GM19467 (cell line): Measurements from ENCODE around the gene ZPBP.

Source experiments
- ATAC-seq: cut with Tn5 transposase; IDR thresholded peaks from one replicate; pipeline ENCODE4 v1.9.1; 2021; ENCODE audit warnings: mild to moderate bottlenecking, moderate library complexity; ENCODE audit not compliant: unreplicated experiment

Gene ZPBP, protein sequence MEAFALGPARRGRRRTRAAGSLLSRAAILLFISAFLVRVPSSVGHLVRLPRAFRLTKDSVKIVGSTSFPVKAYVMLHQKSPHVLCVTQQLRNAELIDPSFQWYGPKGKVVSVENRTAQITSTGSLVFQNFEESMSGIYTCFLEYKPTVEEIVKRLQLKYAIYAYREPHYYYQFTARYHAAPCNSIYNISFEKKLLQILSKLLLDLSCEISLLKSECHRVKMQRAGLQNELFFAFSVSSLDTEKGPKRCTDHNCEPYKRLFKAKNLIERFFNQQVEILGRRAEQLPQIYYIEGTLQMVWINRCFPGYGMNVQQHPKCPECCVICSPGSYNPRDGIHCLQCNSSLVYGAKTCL

DNA sequence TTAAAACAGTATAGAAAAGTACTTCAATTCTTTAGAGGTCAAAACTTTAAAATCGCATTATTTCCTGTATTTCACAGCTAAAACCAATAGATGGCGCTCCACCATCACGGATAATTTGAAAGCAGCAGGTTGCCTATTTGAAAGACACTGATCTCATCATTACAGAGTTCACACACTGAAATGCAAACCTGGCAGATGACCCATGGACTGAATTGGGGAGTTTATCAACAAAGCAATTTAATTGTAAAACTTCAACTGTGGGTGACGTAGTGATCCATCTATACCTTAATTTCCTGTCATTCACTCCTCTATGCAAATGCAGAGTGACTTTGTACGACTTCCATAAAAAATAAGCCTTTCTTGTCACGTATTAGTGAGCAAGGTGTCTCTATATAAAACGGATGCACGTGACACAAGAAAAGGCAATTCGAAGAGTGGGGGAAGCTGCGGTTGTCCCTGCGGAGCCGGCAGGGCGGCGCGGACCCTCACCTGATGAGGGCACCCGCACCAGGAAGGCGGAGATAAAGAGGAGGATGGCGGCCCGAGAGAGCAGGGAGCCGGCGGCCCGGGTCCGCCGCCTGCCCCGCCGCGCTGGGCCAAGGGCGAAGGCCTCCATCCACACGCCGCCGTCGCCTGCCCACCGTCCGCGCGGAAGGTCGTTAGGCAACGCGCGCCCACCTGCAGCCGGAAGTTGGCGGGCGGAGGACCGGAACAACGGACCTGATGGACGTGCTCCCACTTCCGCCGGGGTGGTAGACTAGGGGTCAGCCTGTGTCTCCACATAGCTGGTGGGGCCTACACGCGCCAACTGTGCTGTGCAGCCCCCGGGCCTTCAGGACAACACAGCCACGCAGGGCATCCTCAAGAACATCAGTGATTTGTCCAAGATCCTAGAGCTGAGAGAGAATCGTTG is at the start of gene ZPBP:
TSS of gene ZPBP (minus strand) at position 668 of the 913 bp plus-strand sequence. CDS start at position 616, 52 bp downstream.
- ATAC-seq = peak; percentile 69

DNA sequence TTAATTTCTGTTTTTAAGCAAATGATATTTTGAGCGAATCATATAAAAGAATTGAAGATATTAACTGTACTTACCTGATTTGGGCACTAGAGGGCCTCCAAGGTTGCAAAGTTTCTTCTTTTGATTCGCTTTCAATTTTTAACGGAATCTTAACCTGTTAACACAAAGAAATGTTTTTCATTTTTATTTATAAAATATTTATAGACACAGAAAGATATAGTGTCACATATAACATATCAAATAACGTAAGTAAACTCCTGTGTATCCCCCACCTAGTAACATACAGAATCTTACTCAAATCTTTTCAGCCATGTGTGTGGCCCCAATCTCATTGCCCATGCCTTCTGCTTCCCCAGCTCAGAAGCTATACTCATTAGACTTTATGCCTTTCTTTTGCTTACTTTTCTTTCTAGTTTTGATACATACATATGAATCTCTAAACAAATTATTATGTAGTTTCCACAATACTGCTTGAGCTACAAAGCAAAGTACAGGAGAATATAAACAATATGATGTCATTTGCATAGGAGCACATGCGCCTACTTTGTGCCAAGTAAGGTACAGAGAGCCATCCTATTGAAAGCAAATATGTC is 49.5 kb upstream of the ZPBP start:
- no peak for ATAC-seq

DNA sequence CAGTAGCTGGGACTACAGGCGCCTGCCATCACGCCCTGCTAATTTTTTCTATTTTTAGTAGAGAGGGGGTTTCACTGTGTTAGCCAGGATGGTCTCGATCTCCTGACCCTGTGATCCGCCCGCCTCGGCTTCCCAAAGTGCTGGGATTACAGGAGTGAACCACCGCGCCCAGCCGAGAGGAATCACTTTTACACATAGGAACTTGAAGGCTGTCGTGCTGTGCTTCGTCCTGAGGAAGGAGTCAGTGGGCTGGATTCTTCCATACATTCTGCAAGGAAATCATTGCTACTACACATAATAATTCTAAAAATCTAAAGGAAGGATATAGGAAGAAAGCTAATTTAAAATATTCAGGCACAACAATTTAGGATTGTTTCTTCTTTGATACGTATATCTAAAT is 48.8 kb upstream of the ZPBP start:
- no peak for ATAC-seq

DNA sequence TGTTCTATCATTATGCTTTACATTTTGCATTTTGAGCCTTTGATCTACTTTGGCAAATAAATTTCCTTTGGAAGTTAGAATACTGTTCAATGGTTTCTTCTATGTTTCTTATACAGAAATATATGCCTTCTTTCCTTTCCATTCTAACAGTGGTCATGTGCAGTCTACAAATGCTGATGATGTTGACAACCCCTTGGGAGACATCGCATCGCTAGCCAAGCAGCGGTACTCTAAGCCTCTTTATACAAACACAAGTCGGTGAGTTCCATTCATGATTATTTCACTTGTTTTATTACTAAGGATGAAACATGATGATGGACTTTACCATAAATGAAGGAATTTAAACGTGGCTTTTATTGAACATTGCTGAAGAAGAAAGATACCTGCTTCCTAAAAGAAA is 48.1 kb upstream of the ZPBP start:
- no peak for ATAC-seq

GRCh38 chr7:50140688-50141087 is 47.6 kb upstream of the ZPBP start:
- no peak for ATAC-seq

DNA sequence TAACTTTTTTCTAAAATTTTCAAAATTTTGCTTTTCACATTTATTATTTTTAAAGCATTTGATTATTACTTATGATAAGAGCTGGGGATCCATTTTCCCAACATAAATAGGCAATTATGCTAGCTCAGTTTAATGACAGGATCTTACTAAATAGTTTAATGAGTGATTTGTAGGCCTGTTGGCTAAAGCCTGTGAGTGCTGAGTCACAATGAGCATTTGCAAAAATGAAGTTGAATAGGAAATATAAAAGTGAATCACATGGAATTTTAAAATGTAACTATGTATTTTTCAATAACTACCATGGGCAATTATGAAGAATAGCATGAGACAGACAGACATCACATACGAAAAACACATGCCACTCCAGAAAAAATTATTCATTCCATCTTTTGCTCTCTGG is 45.1 kb upstream of the ZPBP start:
- no peak for ATAC-seq

DNA sequence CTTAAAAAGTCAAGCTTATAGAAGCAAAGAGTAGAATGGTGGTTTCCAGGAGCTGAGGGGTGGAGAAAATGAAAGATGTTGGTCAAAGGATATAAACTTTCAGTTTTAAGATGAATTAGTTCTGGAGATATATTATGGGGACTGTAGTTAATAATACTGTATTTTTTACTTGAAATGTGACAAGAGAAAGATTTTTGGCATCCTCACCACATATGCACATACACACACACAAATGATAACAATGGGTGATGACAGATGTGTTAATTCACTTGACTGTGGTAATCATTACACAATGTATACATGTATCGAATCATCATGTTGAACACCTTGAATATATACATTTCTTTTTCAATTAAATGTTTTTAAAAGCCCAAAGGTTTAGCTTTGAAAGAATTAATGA is 32.7 kb upstream of the ZPBP start:
- no peak for ATAC-seq

- peak; percentile 53 for ATAC-seq
Measured at GRCh38 chr7:50121286-50121685, 28.2 kb upstream of the ZPBP start.

- ATAC-seq = peak; percentile 88
Measured at GRCh38 chr7:50119815-50120637, 27.0 kb upstream of the ZPBP start.

GRCh38 chr7:50112250-50112649 is 19.2 kb upstream of the ZPBP start:
- ATAC-seq = no peak

- ATAC-seq = no peak
Measured at GRCh38 chr7:50101873-50102272, 8.8 kb upstream of the ZPBP start.

DNA sequence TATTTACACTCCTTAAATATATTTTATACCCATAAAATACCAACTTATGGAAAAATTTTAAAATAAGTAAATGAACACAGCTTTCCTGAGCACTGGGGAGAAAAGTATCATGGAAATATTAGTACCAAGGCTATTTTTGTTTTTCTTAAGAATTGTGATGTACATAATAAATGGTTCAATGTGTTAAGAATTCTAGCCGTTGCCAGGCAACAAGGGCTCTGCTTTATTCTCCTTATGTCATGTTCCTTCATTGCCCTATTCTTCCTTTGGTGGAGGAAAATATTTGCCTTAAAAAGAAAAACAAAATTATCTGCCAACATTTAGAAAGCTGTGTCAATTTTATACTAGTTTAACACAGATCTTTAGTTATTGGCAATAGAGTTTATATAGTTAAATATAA is 2.6 kb upstream of the ZPBP start:
- no peak for ATAC-seq

GRCh38 chr7:50088463-50089129 is 4.5 kb downstream of the ZPBP start:
- no peak for ATAC-seq

DNA sequence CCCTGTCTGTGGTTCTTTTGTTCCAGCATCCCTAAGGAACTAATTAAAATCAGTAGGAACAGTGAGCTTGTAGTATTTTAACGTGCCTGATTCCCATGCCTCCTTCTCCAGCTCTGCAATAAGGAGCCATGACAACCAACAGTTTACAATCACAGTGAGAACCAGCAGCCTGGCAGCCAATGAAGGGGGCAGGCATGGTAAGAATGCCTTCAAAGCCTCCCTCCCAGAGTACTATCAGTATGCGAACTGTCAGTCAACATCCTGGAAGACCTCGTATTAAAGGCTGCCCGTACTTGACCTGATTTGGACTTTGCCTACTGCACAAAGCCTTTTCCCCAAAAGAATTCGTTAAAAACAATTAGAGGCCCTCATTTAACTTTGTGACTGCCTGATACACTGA is 7.7 kb downstream of the ZPBP start:
- no peak for ATAC-seq

DNA sequence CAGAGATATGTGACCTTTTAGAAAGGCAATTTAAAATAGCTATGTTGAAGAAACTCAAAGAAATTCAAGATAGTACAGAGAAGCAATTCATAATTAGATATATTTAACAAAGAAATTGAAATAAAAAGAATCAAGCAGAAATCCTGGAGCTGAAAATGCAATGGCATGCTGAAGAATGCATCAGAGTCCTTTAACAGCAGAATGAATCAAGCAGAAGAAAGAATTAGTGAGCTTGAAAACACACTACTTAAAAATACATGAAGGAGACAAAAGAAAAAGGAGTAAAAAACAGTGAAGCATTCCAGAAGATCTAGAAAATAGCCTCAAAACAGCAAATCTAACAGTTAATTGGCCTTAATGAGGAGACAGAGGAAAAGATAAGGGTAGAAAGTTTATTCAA is 20.0 kb downstream of the ZPBP start:
- no peak for ATAC-seq

GRCh38 chr7:50069613-50070012 is 23.4 kb downstream of the ZPBP start:
- peak; percentile 85 for ATAC-seq

GRCh38 chr7:50068850-50069551 is 24.0 kb downstream of the ZPBP start:
- ATAC-seq = peak; percentile 64

GRCh38 chr7:50068026-50068425 is 25.0 kb downstream of the ZPBP start:
- ATAC-seq = peak; percentile 48

GRCh38 chr7:50062951-50063350 is 30.1 kb downstream of the ZPBP start:
- no peak for ATAC-seq

GRCh38 chr7:50056131-50056530 is 36.9 kb downstream of the ZPBP start:
- no peak for ATAC-seq
